NCI-H2107 (cell line): ENCODE results near the gene PTAR1.

Experiments used
- DNase-seq: peaks from one replicate; lab custom pipeline; 2025; lab: John Stamatoyannopoulos, UW

PTAR1 gene

DNA sequence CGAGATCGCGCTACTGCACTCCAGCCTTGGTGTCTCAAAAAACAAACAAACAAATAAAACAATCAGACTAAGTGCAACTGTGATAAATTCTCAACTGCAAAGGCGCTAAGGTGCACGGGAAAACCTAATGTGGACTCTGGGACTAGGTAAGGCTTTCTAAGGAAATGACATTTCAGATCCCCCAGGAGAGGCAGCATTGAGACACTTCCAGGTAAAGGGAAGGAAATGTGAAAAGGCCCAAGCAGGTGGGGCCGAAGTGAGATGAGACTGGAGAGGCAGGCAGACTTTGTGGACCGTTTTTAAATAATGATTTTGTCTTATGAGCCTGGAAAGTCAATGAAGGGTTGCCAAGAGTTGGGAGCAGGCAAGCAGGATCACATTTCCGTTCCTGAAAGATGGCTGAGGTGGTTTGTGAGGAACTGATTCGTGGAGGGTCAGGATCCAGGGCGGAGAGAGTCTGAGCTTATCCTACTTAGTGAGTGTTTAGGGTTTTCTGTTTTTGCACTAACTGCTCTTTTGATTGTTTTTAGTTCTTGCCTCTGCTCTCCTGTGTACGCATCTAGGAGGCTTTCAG lies 85.6 kb downstream of the PTAR1 start:
- DNase-seq = peak; percentile 7

DNA sequence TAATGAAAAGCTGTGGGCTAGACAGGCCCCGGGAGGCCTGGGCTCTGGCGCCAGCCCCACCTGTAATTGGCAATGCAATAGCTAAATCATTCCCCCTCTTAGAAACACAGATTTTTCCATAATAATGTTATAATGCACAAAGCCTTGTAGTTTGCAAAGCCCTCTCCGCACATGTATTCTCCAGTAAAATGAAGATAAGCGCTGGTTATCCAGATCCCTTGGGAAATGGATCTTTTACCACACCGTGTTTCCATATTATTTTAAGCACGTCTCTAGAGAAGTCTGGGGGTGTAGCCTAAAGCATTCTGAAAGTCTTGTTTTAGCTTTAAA lies 86.5 kb downstream of the PTAR1 start:
- DNase-seq = no peak

DNA sequence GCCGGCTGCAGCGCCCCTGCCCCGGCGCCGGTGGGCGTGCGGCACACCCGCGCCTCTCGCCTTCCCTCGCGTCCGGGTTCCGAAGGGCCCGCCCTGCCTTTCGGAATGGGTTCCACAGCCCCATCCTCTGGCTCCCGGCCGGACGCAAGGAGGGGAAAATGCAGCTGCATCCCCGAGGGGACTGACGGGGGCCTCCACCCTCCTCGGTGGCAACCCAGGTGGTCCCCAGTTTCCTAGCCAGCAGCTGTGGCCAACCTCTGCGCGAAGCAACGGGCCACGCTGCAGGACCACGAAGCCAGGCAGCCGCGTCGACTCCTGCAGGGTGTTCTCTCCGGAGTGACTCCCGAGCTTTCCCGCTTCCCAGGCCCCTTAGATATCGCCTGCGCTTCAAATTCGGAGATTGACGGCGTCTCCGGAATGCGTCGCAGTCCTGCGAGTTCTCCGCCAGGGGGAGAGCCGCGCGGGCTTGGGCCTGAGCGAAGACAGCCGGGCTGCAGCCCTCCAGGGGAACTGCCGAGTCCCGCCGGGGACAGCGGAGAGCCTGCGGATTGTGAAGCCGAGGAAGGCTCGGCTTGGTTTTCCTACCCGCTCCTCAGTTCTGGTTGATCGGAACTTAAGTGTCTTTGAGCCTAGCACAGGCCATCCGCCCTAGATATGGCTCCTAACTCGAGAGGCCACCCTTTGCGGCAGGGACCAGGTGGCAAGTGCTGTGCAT lies 87.1 kb downstream of the PTAR1 start:
- DNase-seq = peak; percentile 97

DNA sequence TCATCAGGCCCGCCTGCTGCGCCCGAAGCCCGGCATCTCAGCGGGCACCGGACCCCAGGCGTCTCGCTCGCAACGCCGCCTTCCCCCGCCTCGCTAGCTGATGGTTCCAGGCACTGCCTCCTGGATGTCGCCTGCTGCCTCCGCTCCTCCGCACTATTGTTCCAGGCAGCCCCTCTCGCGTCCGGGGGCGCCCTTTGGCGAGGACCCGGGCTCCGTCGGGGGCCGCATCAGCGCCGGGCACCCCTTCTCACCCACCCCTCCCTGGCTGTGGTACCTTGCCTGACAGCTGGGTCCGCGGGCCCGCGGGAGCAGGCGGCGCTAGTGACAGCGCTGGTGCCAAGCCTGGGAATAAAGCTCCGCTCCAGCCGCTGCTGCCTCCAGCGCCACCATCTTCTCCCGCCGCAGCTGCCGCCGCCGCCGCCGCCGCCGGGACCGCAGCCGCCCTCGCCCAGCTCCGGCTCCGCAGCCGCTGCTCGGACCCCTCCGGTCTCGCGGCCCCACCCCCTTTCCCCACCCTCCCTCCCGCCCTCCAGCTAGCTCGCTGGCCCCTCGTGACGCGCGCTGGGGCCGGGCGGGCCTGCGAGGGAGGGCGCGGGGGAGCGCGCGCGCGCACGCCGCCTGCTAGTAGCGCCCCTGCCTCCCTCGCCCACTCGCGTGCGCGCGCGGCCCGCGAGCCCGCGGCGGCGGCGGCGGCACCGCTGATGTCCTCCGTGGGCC lies 87.8 kb downstream of the PTAR1 start, which contains the start of gene APBA1:
TSS of gene APBA1 (minus strand) at position 493 of the 717 bp plus-strand sequence.
- DNase-seq = peak; percentile 51

DNA sequence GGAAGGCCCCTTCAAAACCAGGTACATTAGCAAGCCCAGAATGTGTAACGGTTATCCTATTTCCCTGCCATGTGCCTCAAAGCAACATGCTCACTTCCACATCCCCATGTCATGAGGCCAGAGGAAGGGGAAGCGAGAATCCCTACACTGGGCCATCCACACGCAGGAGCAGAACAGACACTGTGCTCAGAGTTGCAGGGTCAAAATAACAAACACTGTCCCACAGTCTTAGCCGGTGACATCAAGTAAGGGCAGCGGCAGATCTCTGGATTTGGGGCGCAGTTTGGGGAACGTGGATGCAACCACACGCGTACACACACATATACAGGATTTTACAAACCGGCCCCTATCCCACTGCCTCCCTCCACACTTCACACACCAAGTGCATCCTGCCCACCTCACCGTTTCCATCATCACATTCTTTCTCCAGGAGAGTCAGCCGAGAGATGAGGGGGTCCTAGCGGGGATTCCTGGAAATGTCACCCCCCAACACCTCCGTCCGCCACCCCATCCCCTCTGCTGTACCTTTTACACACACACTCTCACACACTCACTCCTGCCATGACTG lies 88.4 kb downstream of the PTAR1 start:
- DNase-seq = no peak

DNA sequence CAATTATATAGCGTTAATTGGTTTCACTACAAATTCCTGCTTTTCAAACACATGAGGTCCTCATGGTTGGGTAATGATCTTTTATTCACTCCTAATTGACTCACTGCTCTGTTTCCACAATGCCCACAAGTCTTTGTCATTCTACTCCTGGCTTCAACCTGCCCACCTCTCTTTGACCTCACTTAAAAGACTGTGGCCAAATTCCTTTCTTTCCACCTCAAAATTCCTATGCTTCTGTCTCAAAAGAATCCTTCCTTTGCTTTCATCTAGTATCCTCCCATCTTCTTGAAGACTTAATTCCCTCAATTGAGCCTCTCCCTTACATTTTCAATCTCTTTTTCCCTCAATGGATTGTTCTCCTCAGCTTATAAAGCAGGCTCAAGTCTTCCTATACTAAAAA lies 92.5 kb downstream of the PTAR1 start:
- no peak for DNase-seq

DNA sequence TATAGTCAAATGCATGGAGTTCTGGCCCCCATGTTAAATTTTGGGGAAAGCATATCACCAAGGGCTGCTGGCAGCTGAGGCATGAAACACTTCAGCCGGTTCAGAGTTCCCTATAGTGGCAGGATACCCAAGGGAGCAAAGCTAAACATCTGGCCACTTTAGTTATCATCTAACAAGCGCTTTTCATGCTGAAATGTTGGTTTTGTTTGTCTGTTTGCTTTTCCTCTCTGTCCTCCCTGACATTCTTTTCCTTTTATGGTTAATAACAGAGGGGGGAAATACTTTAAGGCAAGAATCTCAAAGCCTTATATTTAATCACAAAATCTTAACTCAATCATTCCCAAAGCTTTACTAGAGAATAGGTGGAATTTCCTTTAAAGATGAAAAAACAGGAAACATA lies 99.5 kb downstream of the PTAR1 start:
- DNase-seq = no peak
